NCI-H1105 treated with DMSO at 0.1 percent for 48 hours (cell line): Measurements from ENCODE around the gene REXO4.
A peak's percentile ranks its signal among the peaks of the same experiment; 100 is the strongest.
"Not testable (repeated sequence)": the region's sequence is repeated elsewhere in the genome, so short reads cannot be mapped to it uniquely, and the experiment has no call there.

Source experiments
- DNase-seq: peaks from one replicate; lab custom pipeline; 2025; lab: John Stamatoyannopoulos, UW

Gene REXO4

GRCh38 chr9:133417541-133418461, at the start of gene REXO4:
Gene REXO4, minus strand, starts transcription at chr9:133418010. Its CDS starts 166 bp downstream, at chr9:133417844.
- DNase-seq: peak; percentile 78

DNA sequence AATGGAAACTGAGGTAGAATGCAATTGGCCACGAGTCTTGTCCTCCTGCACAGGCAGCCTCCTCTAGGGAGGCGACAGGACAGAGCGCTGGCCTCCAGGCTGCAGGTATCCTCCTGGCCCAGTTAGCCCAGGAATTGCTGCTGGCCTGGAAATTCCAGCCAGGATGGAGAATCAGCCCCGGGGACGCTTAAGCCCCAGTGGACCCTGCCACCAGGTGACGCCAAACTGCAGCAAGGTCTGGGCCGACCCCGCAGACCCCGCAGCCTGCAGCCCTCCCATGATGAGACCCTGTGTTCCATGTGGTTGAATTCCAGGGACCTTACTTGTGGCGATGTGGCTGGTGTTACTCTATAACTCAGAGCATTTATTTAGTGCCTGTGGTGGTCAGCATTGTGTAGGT, 49.3 kb upstream of the REXO4 start:
- no peak for DNase-seq

DNA sequence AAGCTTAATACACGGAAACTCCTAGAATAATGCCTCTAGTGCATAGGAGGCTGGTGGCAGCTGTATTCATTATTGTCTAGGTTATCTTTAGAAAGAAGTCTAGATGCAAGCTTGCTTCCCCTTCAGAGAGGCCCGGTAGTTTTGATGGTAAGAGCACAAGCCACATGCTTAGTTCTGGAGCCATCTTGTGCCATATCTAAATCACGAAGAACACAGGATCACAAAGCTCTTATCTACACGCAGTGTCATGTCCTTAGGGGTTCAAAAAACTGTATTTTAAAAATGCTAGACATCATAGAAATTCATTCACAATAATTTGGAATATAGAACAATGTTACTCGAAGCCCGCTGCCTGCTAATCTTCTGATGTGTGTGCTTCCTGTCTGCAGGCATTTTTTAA, 48.2 kb upstream of the REXO4 start:
- no peak for DNase-seq

DNA sequence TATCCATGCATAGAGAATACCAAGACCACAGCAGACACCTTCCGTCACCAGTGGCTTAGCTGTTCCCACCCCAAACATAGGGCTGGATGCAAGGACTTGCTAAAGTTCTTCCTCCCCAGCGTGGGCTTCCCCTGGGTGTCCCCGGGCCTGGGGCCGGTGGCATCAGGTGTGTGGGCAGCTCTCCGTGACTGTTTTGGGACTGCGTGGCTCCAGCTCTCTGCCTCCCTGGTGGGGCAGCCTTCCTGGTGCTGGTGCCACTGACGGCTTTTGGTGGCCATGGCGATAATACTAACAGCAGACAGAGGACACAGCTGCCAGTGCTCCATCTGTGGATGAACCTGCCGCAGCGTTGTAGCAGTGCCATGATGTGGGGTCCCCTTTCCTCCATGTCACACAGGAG, 46.8 kb upstream of the REXO4 start:
- DNase-seq: no peak

DNA sequence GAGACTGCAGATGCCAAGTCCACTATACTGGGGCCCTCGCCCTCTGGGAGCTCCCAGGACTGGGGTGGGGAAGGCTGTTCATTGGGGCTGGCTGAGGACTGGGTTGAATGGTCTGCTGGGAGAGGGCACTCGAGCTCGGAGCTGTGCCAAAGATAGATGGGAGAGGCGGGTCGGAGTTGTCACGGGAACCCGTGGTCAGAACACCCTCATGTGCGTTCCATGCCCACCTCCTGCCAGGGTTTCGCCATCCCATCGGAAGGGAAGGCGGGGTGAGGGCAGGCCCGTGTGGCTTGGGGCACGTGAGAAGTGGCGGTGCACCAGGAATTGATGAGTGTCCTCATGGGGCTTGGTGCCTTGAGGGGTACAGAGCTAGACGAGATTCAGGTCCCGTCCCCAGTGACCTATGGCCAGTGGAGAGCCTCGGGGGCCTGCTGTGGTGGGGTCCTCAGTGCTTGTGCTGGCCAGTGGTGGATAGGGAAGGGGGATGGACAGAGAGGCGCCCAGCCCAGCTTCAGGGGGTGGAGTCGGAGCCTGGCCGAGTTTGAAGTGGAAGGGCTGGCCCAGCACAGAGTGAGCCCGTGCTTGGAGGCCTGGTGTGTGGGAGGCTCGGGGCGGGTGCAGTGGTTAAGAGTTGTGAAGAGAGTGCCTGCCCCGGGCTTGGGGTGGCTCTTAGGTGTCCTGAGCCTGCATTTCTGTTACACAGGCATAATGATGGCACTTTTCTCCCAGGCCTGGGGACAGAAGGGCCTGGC, 46.2 kb upstream of the REXO4 start:
- DNase-seq: no peak

DNA sequence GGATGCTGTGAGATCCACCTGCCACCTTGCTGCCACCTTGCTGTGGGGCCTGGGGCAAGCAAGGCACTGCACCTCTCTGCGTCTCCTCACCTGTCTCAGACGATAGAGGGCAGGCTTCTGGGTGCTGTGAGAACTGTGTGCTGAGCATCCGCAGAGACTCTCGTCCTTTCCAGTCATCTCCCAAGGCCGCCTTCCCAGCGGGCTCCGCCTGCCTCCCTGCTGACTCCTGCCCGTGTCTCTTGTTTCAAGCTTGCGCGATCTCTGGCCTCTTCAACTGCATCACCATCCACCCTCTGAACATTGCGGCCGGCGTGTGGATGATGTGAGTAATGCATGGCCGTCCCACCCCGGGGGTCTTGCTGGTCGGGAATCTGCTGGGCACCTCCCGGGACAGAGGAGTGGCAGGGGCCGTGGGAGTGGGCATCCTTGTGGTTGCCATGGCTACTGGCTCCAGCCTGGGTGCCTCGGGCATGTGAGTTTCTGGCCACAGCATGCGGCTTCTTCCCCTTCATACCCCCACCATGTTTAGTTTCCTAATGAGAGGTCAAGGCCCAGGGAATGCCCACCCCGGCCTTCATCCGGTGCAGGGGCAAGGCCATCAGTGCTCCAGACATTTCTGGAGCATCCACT, 45.5 kb upstream of the REXO4 start:
- DNase-seq: no peak

GRCh38 chr9:133461975-133462374, 44.2 kb upstream of the REXO4 start:
- DNase-seq: no peak

GRCh38 chr9:133460405-133461175, 42.8 kb upstream of the REXO4 start:
- DNase-seq: peak; percentile 58

DNA sequence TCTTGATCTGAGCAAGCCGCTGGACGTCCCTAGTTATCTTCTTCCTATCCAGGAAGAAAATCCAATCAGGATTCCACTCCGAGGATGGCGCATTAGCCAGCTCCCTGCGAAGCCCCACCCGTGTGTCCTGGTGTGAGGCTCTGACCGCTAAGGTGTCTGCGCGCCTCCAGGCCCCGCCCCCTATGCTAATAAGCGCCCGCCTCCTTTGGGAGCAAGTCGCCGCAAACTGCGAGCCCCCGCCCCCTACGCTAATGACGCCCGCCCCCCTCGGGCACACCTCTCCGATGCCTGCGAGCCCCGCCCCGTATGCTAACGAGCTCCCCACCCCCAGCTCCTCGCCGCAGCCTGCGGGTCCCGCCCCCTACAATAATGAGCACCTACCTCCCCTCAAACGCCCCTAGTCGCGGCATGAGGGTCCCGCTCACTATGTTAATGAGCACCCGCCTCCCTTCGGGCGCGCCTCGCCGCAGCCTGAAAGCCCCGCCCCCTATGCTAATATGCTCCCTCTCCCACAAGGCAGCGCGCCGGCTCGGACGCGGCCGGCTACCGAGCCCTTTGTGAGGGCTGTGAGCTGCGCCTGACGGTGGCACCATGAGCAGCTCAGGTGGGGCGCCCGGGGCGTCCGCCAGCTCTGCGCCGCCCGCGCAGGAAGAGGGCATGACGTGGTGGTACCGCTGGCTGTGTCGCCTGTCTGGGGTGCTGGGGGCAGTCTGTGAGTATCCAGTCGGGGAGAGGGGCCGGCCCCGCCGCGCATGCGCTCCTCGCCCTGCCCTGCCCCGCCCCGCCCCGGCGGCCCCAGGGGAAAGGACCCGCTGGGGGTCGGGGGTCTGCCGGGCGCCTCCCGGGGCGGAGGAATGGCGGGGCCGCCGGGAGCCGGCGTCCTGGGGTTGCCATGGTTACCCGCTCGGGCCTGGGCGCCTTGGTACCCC, 41.9 kb upstream of the REXO4 start, which contains the start of gene CACFD1:
Gene CACFD1, plus strand, starts transcription at position 503 of the 929 bp plus-strand sequence. Its CDS starts 89 bp downstream, at position 592.
- DNase-seq: peak; percentile 93

DNA sequence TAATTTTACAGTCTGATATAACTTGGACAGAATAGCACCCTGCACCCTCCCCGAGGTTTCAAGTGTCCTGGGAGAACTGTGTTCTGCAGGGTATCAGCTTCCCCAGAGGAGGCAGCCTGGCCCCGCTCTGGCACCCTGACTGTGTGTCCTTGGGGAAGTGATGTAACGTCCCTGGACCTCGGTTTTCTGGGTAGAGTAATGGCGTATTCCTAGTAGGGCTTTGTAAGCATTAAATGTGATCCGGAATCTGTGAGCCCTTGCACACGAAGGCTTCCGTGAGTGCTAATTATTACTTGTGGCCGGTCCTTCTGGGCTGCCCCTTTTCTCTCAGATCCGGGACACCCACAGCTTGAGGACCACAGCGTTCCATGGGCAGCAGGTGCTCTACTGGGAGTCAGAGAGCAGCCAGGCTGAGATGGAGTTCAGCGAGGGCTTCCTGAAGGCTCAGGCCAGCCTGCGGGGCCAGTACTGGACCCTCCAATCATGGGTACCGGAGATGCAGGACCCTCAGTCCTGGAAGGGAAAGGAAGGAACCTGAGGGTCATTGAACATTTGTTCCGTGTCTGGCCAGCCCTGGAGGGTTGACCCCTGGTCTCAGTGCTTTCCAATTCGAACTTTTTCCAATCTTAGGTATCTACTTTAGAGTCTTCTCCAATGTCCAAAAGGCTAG, 41.0 kb upstream of the REXO4 start:
- no peak for DNase-seq

- no peak for DNase-seq
Observed at GRCh38 chr9:133457748-133458147, 39.9 kb upstream of the REXO4 start.

DNA sequence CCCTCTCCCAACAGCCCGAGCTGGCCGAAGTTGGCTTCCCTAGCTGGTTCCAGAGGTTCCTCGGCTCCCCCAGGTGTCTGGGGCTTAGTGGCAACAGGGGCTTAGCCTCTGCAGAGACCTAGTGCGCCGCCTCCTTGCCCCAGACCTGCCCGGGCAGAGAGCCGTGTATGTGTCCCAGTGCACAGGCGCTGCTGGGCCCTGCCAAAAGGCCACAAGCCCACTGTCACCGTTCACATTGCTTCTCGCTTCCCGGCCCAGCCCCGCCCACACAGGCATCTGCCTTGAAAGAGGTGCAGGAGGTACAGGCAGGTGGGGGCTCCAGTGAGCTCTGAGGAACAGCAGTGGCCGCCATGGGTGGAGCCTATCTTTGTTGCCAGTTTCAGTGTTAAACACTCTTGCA, 39.4 kb upstream of the REXO4 start:
- no peak for DNase-seq

DNA sequence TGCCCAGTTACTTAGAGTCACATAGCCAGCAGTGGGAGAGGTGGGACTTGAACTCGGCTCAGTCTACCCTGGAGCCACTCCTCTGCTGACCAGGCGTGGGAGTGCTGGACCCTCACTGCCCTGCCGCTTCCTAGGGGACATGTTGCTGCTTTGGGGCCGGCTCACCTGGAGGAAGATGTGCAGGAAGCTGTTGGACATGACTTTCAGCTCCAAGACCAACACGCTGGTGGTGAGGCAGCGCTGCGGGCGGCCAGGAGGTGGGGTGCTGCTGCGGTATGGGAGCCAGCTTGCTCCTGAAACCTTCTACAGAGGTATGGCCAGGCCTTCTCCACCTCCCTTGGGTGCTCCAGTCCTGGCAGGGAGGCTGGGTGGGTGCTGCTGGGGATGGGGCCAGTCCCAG, 38.6 kb upstream of the REXO4 start:
- DNase-seq: no peak

GRCh38 chr9:133455936-133456335, 38.1 kb upstream of the REXO4 start:
- no peak for DNase-seq

DNA sequence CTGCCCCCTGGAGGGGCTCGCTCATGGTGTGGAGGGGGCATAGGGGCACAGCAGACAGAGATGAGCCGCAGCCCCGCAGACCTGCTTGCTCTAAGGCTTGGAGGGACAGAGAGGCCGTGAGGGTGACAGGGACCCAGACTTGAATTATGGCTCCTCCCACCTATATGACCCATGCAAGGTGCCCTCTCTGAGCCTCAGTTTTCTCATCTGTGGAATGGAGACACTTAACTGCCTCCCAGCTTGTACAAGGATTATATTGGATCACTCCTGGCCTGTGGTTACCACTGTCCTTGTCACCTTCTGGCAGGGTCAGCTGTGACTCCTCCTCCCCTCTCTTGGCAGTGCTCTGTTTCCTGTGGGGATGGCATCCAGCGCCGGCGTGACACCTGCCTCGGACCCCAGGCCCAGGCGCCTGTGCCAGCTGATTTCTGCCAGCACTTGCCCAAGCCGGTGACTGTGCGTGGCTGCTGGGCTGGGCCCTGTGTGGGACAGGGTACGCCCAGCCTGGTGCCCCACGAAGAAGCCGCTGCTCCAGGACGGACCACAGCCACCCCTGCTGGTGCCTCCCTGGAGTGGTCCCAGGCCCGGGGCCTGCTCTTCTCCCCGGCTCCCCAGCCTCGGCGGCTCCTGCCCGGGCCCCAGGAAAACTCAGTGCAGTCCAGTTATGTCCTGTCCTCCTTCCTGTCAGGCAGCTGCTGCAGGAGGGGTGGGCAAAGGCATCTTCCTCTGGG, 37.3 kb upstream of the REXO4 start:
- no peak for DNase-seq

GRCh38 chr9:133454325-133454724, 36.5 kb upstream of the REXO4 start:
- DNase-seq: no peak

- DNase-seq: no peak
Observed at GRCh38 chr9:133453651-133454050, 35.8 kb upstream of the REXO4 start.

- DNase-seq: no peak
Observed at GRCh38 chr9:133452562-133452961, 34.8 kb upstream of the REXO4 start.

GRCh38 chr9:133451865-133452264, 34.1 kb upstream of the REXO4 start:
- not testable (repeated sequence) for DNase-seq
